IPS-18a (cell line): Measurements from ENCODE around the gene PKN3.
"Not testable (repeated sequence)": the region's sequence is repeated elsewhere in the genome, so short reads cannot be mapped to it uniquely, and the experiment has no call there.

Experiments used
- H3K27ac ChIP-seq: one replicate; pipeline ENCODE4 v1.5.1; 2013; ENCODE audit warnings: low read length
- H3K27me3 ChIP-seq: one replicate; pipeline ENCODE4 v1.6.1; 2013; ENCODE audit warnings: mild to moderate bottlenecking, low read length; ENCODE audit not compliant: control insufficient read depth, insufficient read depth
- H3K36me3 ChIP-seq: one replicate; pipeline ENCODE4 v1.6.1; 2013; ENCODE audit warnings: low read depth, low read length; ENCODE audit not compliant: control insufficient read depth
- H3K4me1 ChIP-seq: one replicate; pipeline ENCODE4 v1.6.1; 2013; ENCODE audit warnings: low read depth, low read length; ENCODE audit not compliant: control insufficient read depth
- H3K4me3 ChIP-seq: one replicate; pipeline ENCODE4 v1.5.1; 2013; ENCODE audit warnings: low read length
- H3K9ac ChIP-seq: one replicate; pipeline ENCODE4 v1.6.1; 2013; ENCODE audit warnings: mild to moderate bottlenecking, low read length, moderate library complexity
- H3K9me3 ChIP-seq: one replicate; pipeline ENCODE4 v1.6.1; 2013; ENCODE audit warnings: low read depth, low read length; ENCODE audit not compliant: control insufficient read depth

Gene PKN3

DNA sequence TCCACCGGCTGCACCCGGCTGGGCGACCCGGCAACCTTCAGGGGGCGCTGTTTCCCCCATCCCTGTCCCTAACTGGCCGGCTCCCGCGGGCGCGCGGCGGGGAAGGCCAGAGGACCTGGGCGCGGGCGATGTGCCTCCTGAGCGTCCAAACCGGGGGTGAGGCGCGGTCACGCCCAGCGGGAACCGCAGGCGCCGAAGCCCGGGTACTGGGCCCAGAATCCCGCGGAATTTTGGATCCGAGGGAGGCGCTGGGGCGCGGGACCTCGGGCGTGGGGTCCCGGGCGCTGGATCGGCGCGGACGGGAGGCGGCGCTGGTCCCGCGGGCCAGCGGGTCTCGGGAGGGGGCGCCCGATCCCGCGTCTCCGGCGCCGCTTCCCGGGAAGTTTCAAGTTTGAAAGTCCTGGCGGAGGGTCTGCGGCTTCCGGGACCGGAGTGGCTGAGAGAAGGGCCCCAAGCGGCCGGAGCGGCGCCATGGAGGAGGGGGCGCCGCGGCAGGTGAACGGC is at the start of gene PKN3:
Gene PKN3, plus strand, starts transcription at position 59 of the 504 bp plus-strand sequence. Its CDS starts 413 bp downstream, at position 472.
- Histone ChIP-seq H3K4me3 (peak within 1 kb of the TSS; percentile 66), H3K36me3 (peaks cover 5% of the 10 kb centered on the region), H3K27me3 (no peaks in the 10 kb centered on the region), H3K9ac (peak within 1 kb of the TSS; percentile 48), H3K9me3 (no peaks in the 10 kb centered on the region), H3K27ac (no peak within 1 kb of the TSS), H3K4me1 (no peaks in the 10 kb centered on the region)

GRCh38 chr9:128653908-128654307 is 48.4 kb upstream of the PKN3 start:
- H3K27ac ChIP-seq: no peak overlapping the region
- no peak overlapping the region for H3K9ac ChIP-seq
- no peaks in the 10 kb centered on the region for H3K9me3 ChIP-seq

DNA sequence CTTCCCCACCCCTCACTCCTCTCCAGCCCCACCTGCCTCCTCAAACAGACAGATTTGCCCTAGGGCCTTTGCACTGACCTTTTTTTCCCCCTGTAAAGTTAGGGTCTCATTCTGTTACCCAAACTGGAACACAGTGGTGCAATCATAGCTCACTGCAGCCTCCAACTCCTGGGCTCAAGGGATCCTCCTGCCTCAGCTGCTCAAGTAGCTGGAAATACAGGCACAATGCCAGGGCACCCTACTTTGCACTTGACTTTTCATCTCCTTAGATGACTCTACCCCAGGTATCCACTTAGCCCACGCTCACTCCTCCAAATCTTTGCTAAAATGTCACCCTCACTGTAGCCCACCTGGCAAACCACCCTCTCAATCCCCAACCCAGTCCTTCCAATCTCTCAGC is 47.8 kb upstream of the PKN3 start:
- Histone ChIP-seq H3K27me3 (no peaks in the 10 kb centered on the region), H3K9me3 (no peaks in the 10 kb centered on the region), H3K36me3 (no peaks in the 10 kb centered on the region), H3K9ac (no peak overlapping the region), H3K27ac (no peak overlapping the region), H3K4me1 (no peaks in the 10 kb centered on the region), H3K4me3 (no peak overlapping the region)

More at GRCh38 chr9:128653908-128654307, 48.4 kb upstream of the PKN3 start:
- Histone ChIP-seq H3K27me3 (no peaks in the 10 kb centered on the region), H3K4me1 (no peaks in the 10 kb centered on the region), H3K36me3 (no peaks in the 10 kb centered on the region), H3K4me3 (no peak overlapping the region)

DNA sequence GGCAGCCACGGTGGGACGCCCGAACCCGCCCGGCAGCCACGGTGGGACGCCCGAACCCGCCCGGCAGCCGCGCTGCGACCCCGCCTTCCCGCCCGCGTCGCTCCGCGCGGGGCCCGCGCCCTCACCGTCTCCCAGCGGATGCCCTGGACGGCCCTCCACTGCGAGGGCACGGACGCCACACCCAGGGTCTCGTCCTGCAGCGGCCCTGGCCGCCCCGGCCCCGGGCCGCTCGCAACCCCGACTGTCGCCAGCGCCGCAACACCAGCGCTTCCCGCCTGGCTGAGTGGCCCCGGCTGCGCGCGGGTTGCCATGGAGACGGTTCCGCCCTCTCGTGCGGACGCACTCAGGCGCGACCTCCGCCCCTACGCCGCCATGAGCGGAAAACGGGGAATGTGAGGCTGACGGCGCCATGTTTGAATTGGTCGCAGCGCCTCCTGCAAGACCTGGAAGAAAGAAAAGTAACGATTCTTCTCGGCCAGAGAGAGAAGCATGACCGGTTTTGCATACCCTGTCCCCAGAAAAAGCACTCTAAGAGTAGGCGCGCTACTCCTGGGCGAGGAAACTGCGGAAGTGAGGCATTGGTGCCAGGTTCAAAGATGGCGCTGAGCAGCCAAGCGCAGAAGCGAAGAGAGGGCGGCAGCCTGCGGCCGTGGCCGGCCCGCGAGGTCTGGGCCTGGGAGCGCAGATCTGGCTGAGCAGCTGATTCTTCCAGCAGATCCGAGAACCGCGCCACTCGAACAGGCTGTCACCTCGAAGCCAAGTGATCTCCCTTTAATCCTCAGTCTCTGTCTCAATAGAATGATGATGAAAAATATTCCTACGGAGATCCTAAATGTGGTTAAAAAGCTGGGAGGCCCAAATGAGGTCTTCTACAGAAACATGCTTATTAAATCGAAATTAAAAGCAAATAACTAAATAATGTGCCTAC is 45.6 kb upstream of the PKN3 start, which contains the start of gene DYNC2I2:
Gene DYNC2I2, minus strand, starts transcription at position 432 of the 928 bp plus-strand sequence. Its CDS starts 121 bp downstream, at position 311.
- H3K27ac ChIP-seq: peak within 1 kb of the TSS; percentile 99
- peak within 1 kb of the TSS; percentile 94 for H3K9ac ChIP-seq
- H3K36me3 ChIP-seq: no peaks in the 10 kb centered on the region
- no peaks in the 10 kb centered on the region for H3K27me3 ChIP-seq
- H3K4me1 ChIP-seq: no peaks in the 10 kb centered on the region
- H3K9me3 ChIP-seq: no peaks in the 10 kb centered on the region
- H3K4me3 ChIP-seq: peak within 1 kb of the TSS; percentile 63

- no peaks in the 10 kb centered on the region for H3K27me3 ChIP-seq
- H3K27ac ChIP-seq: peak overlapping the region; percentile 99
- H3K36me3 ChIP-seq: no peaks in the 10 kb centered on the region
- no peaks in the 10 kb centered on the region for H3K9me3 ChIP-seq
- H3K9ac ChIP-seq: peak overlapping the region; percentile 94
- H3K4me3 ChIP-seq: peak overlapping the region; percentile 63
- no peaks in the 10 kb centered on the region for H3K4me1 ChIP-seq
Measured at GRCh38 chr9:128657344-128657704, 45.0 kb upstream of the PKN3 start.

DNA sequence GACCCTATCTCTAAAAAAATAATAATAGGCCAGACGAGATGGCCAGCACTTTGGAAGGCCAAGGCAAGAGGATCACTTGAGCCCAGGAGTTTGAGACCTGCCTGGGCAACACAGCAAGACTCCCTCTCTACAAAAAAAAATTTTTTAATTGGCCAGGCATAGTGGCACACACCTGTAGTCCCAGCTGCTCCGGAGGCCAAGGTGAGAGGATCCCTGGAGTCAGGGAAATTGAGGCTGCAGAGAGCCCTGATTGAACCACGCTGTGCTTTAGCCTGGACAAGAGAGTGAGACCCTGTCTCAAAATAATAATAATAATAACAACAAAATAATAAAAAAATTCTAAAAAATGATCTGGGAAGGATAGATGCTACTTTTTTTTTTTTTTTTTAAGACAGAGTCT is 44.5 kb upstream of the PKN3 start:
- H3K27ac ChIP-seq: no peak overlapping the region
- H3K27me3 ChIP-seq: no peaks in the 10 kb centered on the region
- H3K4me3 ChIP-seq: no peak overlapping the region
- no peaks in the 10 kb centered on the region for H3K9me3 ChIP-seq
- H3K36me3 ChIP-seq: no peaks in the 10 kb centered on the region
- H3K4me1 ChIP-seq: no peaks in the 10 kb centered on the region
- no peak overlapping the region for H3K9ac ChIP-seq

DNA sequence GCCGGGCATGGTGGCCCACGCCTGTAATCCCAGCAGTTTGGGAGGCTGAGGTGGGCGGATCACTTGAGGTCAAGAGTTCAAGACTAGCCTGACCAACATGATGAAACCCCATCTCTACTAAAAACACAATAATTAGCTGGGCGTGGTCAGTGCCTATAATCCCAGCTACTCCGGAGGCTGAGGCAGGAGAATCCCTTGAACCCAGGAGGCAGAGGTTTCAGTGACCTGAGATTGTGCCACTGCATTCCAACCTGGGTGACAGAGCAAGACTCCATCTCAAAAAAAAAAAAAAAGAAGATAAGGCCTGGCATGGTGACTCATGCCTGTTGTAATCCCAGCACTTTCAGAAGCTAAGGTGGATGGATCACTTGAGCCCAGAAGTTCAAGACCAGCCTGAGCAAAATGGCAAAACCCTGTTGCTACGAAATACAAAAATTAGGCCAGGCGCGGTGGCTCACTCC is 35.8 kb upstream of the PKN3 start:
- H3K36me3 ChIP-seq, H3K4me1 ChIP-seq, H3K9ac ChIP-seq, H3K27ac ChIP-seq, H3K9me3 ChIP-seq, H3K4me3 ChIP-seq, H3K27me3 ChIP-seq: not testable (repeated sequence)

DNA sequence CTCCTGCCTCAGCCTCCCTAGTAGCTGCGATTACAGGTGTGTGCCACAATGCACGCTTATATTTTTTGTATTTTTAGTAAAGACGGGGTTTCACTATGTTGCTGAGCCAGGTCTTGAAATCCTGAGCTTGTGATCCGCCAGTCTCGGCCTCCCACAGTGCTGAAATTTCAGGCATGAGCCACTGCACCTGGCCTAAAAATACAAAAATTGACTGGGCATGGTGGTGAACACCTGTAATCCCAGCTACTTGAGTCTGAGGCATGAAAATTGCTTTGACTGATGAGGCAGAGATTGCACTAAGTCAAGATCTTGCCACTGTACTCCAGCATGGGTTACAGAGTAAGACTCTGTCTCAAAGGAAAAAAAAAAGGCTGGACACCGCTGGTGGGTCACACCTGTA is 32.5 kb upstream of the PKN3 start:
- Histone ChIP-seq H3K36me3 (no peaks in the 10 kb centered on the region), H3K4me3 (no peak overlapping the region)

GRCh38 chr9:128675382-128675781 is 26.9 kb upstream of the PKN3 start:
- no peak overlapping the region for H3K27ac ChIP-seq
- no peak overlapping the region for H3K4me3 ChIP-seq

More for the DNA sequence above, 32.5 kb upstream of the PKN3 start:
- H3K9ac ChIP-seq: no peak overlapping the region
- H3K27me3 ChIP-seq: no peaks in the 10 kb centered on the region
- no peak overlapping the region for H3K27ac ChIP-seq
- H3K4me1 ChIP-seq: no peaks in the 10 kb centered on the region
- H3K9me3 ChIP-seq: no peaks in the 10 kb centered on the region

DNA sequence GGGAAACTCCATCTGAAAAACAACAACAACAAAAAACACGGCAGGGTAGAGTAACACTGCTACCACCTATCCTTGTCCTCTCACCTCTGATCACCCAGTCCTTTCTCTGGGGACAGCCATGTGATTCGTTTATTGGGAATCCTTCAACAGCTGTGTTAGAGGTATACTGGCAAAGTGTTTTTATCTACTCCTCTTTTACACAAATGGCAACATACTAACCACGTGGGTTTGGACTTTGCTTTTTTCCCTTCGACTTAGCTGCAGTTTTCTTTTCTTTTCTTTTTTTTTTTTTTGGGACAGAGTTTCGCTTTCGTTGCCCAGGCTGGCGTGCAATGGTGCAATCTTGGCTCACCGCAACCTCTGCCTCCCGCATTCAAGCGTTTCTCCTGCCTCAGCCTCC is 24.5 kb upstream of the PKN3 start:
- no peaks in the 10 kb centered on the region for H3K27me3 ChIP-seq
- H3K36me3 ChIP-seq: no peaks in the 10 kb centered on the region
- H3K9me3 ChIP-seq: no peaks in the 10 kb centered on the region
- H3K27ac ChIP-seq: no peak overlapping the region
- H3K9ac ChIP-seq: no peak overlapping the region
- H3K4me3 ChIP-seq: no peak overlapping the region
- H3K4me1 ChIP-seq: no peaks in the 10 kb centered on the region

More at GRCh38 chr9:128675382-128675781, 26.9 kb upstream of the PKN3 start:
- Histone ChIP-seq H3K9me3 (no peaks in the 10 kb centered on the region), H3K9ac (no peak overlapping the region), H3K36me3 (no peaks in the 10 kb centered on the region), H3K27me3 (no peaks in the 10 kb centered on the region), H3K4me1 (no peaks in the 10 kb centered on the region)

DNA sequence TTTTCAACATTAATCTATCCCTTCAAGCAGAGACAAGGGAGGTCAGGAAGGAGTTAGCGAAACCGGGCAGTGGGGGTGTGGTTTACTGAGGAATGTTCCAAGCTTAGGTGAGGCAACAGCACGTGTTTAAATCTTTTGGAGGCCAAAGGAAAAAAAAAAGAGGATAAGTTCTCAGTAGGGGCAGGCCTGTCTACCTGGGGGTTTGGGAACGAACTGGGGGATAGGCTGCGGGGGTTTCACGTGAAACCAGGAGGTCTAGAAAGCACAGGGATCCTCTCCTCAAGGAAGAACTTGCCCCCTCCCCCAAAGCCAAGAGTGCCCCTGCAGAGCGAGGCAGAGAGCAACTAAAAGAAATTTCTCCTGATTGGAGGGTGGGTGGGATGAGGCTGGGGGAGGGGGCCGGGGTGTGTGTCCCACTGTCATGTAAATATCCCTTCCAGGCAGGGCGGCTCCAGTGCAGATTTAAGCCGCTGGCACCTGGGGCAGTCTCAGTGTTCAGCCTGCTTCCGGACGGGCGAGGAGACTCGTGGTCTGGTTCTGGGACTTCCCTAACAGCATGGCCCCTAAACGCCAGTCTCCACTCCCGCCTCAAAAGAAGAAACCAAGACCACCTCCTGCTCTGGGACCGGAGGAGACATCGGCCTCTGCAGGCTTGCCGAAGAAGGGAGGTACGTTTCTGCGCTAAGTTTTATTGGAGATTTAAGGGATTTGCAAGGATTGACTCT is 18.8 kb upstream of the PKN3 start:
- H3K4me3 ChIP-seq: peak overlapping the region; percentile 94

More for the DNA sequence above, 18.8 kb upstream of the PKN3 start:
- peak overlapping the region; percentile 85 for H3K27ac ChIP-seq
- H3K36me3 ChIP-seq: peaks cover 13% of the 10 kb centered on the region
- H3K9ac ChIP-seq: peak overlapping the region; percentile 94
- H3K27me3 ChIP-seq: no peaks in the 10 kb centered on the region
- H3K4me1 ChIP-seq: peaks cover 17% of the 10 kb centered on the region
- H3K9me3 ChIP-seq: no peaks in the 10 kb centered on the region
